CD14-positive monocyte (primary cell): ENCODE data around the gene BSDC1. TPM values are rescaled to one million over a fixed set of nuclear protein-coding genes. Genes with fewer than 3 reads are reported as not detected.
A peak's percentile ranks its signal among the peaks of the same experiment; 100 is the strongest.

Experiments
- DNase-seq, 3 donors: peaks; one replicate each; pipeline ENCODE4 v3.0.0-alpha.2; 2011 to 2022
- H2AFZ ChIP-seq: 2 replicates; pipeline ENCODE4 v1.6.0; 2012; ENCODE audit warnings: mild to moderate bottlenecking, low read depth, low read length, inconsistent platforms; ENCODE audit not compliant: insufficient read depth, poor library complexity, severe bottlenecking
- H3K27ac ChIP-seq, 2 donors: 1 replicate in 1 of 2; 2 replicates in 1 of 2; pipeline ENCODE4 v1.5.1; 2012 to 2013; ENCODE audit warnings: low read length in 2 of 2, control low read depth in 1 of 2, inconsistent platforms in 1 of 2, low read depth in 1 of 2, mild to moderate bottlenecking in 1 of 2
- H3K27me3 ChIP-seq, 2 donors: one replicate each; pipeline versions ENCODE4 v1.6.0 to v1.6.1; 2011 to 2013; ENCODE audit warnings: low read length in 2 of 2; ENCODE audit not compliant: control insufficient read depth in 2 of 2, insufficient read depth in 2 of 2
- H3K36me3 ChIP-seq, 2 donors: replicated peaks in 1 of 2; 1 replicate in 1 of 2; 2 replicates in 1 of 2; pipeline versions ENCODE4 v1.5.1 to v1.6.1; 2012 to 2013; ENCODE audit warnings: low read length in 2 of 2, control low read depth in 1 of 2, inconsistent platforms in 1 of 2, mild to moderate bottlenecking in 1 of 2; ENCODE audit not compliant: insufficient read depth in 2 of 2, control insufficient read depth in 1 of 2
- H3K4me1 ChIP-seq, 2 donors: 1 replicate in 1 of 2; 2 replicates in 1 of 2; pipeline versions ENCODE4 v1.5.1 to v1.6.1; 2012 to 2013; ENCODE audit warnings: low read length in 2 of 2, control low read depth in 1 of 2, inconsistent platforms in 1 of 2, mild to moderate bottlenecking in 1 of 2, moderate library complexity in 1 of 2; ENCODE audit not compliant: insufficient read depth in 2 of 2, control insufficient read depth in 1 of 2
- H3K4me2 ChIP-seq: replicated peaks from 2 replicates; pipeline ENCODE3; 2012; ENCODE audit warnings: low read length, moderate library complexity, mild to moderate bottlenecking; ENCODE audit not compliant: poor library complexity, severe bottlenecking; ENCODE audit errors: extremely low read depth
- H3K4me3 ChIP-seq, 3 experiments: fragments of 200-600 bp in 1 of 3; sonication (generic) in 1 of 3; replicated peaks in 1 of 3; 1 replicate in 2 of 3; 2 replicates in 1 of 3; pipeline ENCODE4 v1.5.1; 2011 to 2013; ENCODE audit warnings: low read length in 3 of 3, mild to moderate bottlenecking in 3 of 3, control low read depth in 2 of 3, low read depth in 2 of 3, inconsistent platforms in 1 of 3, moderate library complexity in 1 of 3
- H3K79me2 ChIP-seq: 2 replicates; pipeline ENCODE4 v1.6.0; 2012; ENCODE audit warnings: mild to moderate bottlenecking, control low read depth, inconsistent platforms, low read length, moderate library complexity; ENCODE audit not compliant: insufficient read depth
- H3K9ac ChIP-seq: 2 replicates; pipeline ENCODE4 v1.6.0; 2017; ENCODE audit warnings: low read length, mild to moderate bottlenecking; ENCODE audit not compliant: insufficient read depth, poor library complexity, severe bottlenecking
- H3K9me3 ChIP-seq, 2 donors: replicated peaks in 1 of 2; 1 replicate in 1 of 2; 2 replicates in 1 of 2; pipeline versions ENCODE4 v1.5.1 to v1.6.1; 2012 to 2013; ENCODE audit warnings: low read length in 2 of 2, control low read depth in 1 of 2; ENCODE audit not compliant: control insufficient read depth in 1 of 2, insufficient read depth in 1 of 2
- H4K20me1 ChIP-seq: 2 replicates; pipeline ENCODE4 v1.6.0; 2012; ENCODE audit warnings: mild to moderate bottlenecking, low read length, control low read depth, moderate library complexity; ENCODE audit not compliant: insufficient read depth
- H3K27ac Mint-ChIP-seq, 7 donors: one replicate each; pipeline ENCODE4 v1.8.0; 2020; ENCODE audit warnings: mild to moderate bottlenecking in 7 of 7, mixed read lengths in 7 of 7, moderate library complexity in 6 of 7, inconsistent platforms in 2 of 7
- H3K27me3 Mint-ChIP-seq, 3 donors: one replicate each; pipeline ENCODE4 v1.8.0; 2021 to 2022; ENCODE audit warnings: low read depth in 3 of 3, mild to moderate bottlenecking in 3 of 3, mixed read lengths in 3 of 3, moderate library complexity in 3 of 3, inconsistent platforms in 1 of 3
- H3K36me3 Mint-ChIP-seq, 2 donors: one replicate each; pipeline ENCODE4 v1.8.0; 2020; ENCODE audit warnings: mixed read lengths in 2 of 2, inconsistent platforms in 1 of 2, mild to moderate bottlenecking in 1 of 2
- H3K4me1 Mint-ChIP-seq: one replicate; pipeline ENCODE4 v1.8.0; 2020; ENCODE audit warnings: mild to moderate bottlenecking, mixed read lengths
- H3K4me3 Mint-ChIP-seq, 2 donors: one replicate each; pipeline ENCODE4 v1.8.0; 2020; ENCODE audit warnings: mild to moderate bottlenecking in 2 of 2, mixed read lengths in 2 of 2, moderate library complexity in 1 of 2
- H3K9me3 Mint-ChIP-seq, 7 donors: one replicate each; pipeline ENCODE4 v1.8.0; 2020 to 2022; ENCODE audit warnings: mixed read lengths in 7 of 7, mild to moderate bottlenecking in 6 of 7, moderate library complexity in 6 of 7, inconsistent platforms in 2 of 7
- WGBS: methylation state at CpG from one replicate; pipeline ENCODE4 v1.1.5; 2013; ENCODE audit warnings: missing lambda C conversion rate; ENCODE audit not compliant: insufficient coverage; 5-methylcytosine and 5-hydroxymethylcytosine counted together
- intact Hi-C, 2 donors: fragments of 100-400 bp; cut with micrococcal nuclease; formaldehyde crosslinking; loops; one replicate each; pipeline versions ENCODE4 v1.15.0 to v1.15.1; 2023
- polyA plus RNA-seq, 3 donors: library from polyadenylated mRNA; depleted of rRNA in 1 of 3; unstranded in 2 of 3; stranded (reverse) in 1 of 3; fragments of 300-500 nt in 2 of 3; fragments of >200 nt in 1 of 3; fragmentation: Illumina TruSeq in 2 of 3; gene quantifications; 1 replicate in 2 of 3; 2 replicates in 1 of 3; pipeline ENCODE4 v1.2.3, GENCODE V29; 2012 to 2021
- TF ChIP-seq, protein P1 (sequence below): fragments of 200-600 bp; IDR thresholded peaks from one replicate; pipeline ENCODE4 v1.8.0; 2022; ENCODE audit warnings: antibody characterized with exemption, mild to moderate bottlenecking

BSDC1 gene
- polyA plus RNA-seq, 3 donors, result 19.0 to 42.4 (median 23.7) TPM

DNA sequence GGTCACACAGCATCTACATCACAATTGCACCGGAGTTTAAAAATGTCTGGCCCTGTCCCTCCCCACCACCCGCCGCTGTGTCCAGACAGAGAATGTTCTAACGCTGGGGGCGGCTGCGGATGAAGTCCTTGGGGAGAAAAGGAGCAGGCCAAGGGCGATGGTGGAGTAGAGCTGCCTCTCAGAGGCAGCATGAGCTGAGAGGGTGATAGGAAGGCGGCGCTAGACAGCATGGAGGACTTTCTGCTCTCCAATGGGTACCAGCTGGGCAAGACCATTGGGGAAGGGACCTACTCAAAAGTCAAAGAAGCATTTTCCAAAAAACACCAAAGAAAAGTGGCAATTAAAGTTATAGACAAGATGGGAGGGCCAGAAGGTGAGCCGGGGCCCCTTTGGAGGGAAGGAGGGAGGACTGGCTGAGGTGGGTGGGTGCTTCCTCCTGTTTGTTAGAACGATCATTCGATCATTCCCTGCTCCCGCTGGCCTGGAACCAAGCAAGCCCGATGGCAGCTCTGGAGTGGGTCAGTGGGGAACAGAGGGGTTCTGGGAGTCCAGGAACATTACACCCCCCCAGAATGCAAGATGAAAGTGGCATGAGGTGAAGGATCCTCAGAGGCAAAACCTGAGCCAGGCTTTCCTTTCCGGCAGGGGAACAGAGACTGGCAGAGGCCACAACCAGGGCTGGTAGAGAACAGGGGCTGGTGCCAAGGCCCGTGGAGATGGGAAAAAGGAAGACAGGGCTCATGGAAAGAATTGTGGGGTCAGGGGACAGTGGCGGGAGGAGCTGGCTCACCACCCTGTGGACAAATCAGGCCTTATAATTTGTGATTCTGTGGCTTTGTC, 31.5 kb downstream of the BSDC1 start, which contains the start of the genes FAM229A and TSSK3:
FAM229A (minus strand) TSS at position 12 of the 840 bp plus-strand sequence. CDS start 394 bp downstream, outside the sequence.
TSSK3 (plus strand) TSS at position 66 of the 840 bp plus-strand sequence; CDS start at position 229, 163 bp downstream.
- Histone ChIP-seq H3K4me1 (peaks cover 6 to 14% of the 10 kb centered on the region in 2 donors), H4K20me1 (peaks cover 23% of the 10 kb centered on the region), H3K9me3 (no peaks in the 10 kb centered on the region), H3K4me2 (peak within 1 kb of the TSS; percentile 61), H3K27ac (no peak within 1 kb of the TSS), H3K36me3 (peaks cover 34 to 46% of the 10 kb centered on the region in 2 donors), H3K79me2 (no peaks in the 10 kb centered on the region), H3K4me3 (peak within 1 kb of the TSS in 1 of 3 experiments; percentile 54), H2AFZ (peak within 1 kb of the TSS; percentile 35), H3K27me3 (peaks cover 3 to 17% of the 10 kb centered on the region in 2 donors), H3K9ac (peak within 1 kb of the TSS; percentile 27)
- Mint-ChIP-seq H3K27ac (no peak within 1 kb of the TSS), H3K9me3 (peaks cover 0 to 13% (median 3%) of the 10 kb centered on the region in 7 donors), H3K36me3 (peaks cover 52 to 57% of the 10 kb centered on the region in 2 donors), H3K4me1 (peaks cover 16% of the 10 kb centered on the region), H3K27me3 (peaks cover 20 to 41% (median 31%) of the 10 kb centered on the region in 3 donors), H3K4me3 (peak within 1 kb of the TSS; percentile 31 to 82)
- DNase-seq, result no peak
- 86% methylated on average over 6 of the region's 17 CpGs for WGBS
- intact Hi-C loops, result no loop called here
- TF ChIP-seq, protein P1, sequence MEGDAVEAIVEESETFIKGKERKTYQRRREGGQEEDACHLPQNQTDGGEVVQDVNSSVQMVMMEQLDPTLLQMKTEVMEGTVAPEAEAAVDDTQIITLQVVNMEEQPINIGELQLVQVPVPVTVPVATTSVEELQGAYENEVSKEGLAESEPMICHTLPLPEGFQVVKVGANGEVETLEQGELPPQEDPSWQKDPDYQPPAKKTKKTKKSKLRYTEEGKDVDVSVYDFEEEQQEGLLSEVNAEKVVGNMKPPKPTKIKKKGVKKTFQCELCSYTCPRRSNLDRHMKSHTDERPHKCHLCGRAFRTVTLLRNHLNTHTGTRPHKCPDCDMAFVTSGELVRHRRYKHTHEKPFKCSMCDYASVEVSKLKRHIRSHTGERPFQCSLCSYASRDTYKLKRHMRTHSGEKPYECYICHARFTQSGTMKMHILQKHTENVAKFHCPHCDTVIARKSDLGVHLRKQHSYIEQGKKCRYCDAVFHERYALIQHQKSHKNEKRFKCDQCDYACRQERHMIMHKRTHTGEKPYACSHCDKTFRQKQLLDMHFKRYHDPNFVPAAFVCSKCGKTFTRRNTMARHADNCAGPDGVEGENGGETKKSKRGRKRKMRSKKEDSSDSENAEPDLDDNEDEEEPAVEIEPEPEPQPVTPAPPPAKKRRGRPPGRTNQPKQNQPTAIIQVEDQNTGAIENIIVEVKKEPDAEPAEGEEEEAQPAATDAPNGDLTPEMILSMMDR, result no peak

DNA sequence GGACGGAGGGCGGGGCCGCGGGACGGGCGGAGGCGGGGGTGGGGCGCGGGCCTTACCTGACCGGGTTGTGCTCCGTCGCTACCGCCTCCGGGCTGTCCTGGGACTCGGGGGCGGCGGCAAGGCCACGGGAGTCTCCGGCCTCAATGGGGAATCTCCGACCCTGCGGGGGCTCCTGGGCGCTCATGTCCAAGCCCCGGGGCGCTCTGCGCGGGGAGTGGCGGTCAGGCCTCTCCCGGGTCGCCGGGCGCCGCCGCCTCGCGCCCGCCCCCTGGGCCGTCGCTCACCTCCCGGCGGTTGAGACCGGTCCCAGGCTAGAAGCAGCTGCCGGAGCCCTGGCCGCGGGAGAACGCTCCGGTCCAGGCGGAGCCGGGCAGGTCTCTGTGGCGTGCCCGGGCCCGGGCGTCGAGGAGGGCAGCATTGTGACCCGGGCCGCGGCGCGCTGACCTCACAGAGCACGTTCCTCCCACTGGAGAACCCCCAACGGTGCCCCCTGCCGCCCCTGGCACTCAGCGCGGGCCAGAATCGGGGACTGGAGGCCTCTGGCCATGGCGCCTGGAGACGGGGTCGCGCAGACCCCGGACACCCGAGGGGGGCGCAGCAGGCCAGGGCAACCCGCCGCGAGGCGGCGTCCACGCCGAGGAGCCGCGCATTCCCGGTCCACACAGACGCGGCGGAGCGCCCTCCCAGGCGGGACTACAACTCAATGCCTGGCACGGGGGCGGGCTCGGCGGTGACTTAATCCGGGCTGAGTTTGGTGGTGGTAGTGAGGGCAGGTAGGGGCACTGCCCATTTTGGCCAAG, 32.4 kb downstream of the BSDC1 start:
- Histone ChIP-seq H4K20me1 (peaks cover 23% of the 10 kb centered on the region), H3K4me1 (peaks cover 6 to 14% of the 10 kb centered on the region in 2 donors), H3K27ac (no peak overlapping the region), H3K27me3 (peaks cover 3 to 17% of the 10 kb centered on the region in 2 donors), H2AFZ (peak overlapping the region; percentile 35), H3K79me2 (no peaks in the 10 kb centered on the region), H3K4me2 (peak overlapping the region; percentile 61), H3K4me3 (peak overlapping the region in 1 of 3 experiments; percentile 54), H3K36me3 (peaks cover 26 to 38% of the 10 kb centered on the region in 2 donors), H3K9me3 (no peaks in the 10 kb centered on the region), H3K9ac (peak overlapping the region; percentile 27)
- 2% methylated on average over 85 of the region's 91 CpGs for WGBS
- peak in 2 of 3 donors; percentile 31 to 32 for DNase-seq
- peaks cover 0 to 13% (median 3%) of the 10 kb centered on the region in 7 donors for H3K9me3 Mint-ChIP-seq
- H3K27ac Mint-ChIP-seq, result no peak overlapping the region
- H3K4me1 Mint-ChIP-seq, result peaks cover 16% of the 10 kb centered on the region
- intact Hi-C loops, result no loop called here
- H3K4me3 Mint-ChIP-seq, result peak overlapping the region; percentile 31 to 82
- H3K27me3 Mint-ChIP-seq, result peaks cover 21 to 45% (median 31%) of the 10 kb centered on the region in 3 donors
- TF ChIP-seq, protein P1, result peak; percentile 33
- peaks cover 45 to 49% of the 10 kb centered on the region in 2 donors for H3K36me3 Mint-ChIP-seq
